Adipose tissue (tissue), 3 donors: ENCODE data around the gene CXorf58. TPM values are rescaled to one million over a fixed set of nuclear protein-coding genes. Genes with fewer than 3 reads are reported as not detected.

Experiments
- H3K27ac ChIP-seq: one replicate; pipeline ENCODE4 v1.5.1; 2013; ENCODE audit warnings: low read depth, low read length
- WGBS, 3 donors: extraction: QIAGEN DNeasy Blood & Tissue Kit; methylation state at CpG; one replicate each; pipeline ENCODE4 v1.1.7; 2013; 5-methylcytosine and 5-hydroxymethylcytosine counted together
- polyA plus RNA-seq, 3 donors: library from polyadenylated mRNA; stranded (reverse); fragments of 200-250 nt; gene quantifications; one replicate each; pipeline ENCODE4 v1.2.3, GENCODE V29; 2013
- donor health status: healthy with polysubstance abuse.
- donor health status: Bipolar disorder and iron deficiency.
- donor health status: healthy.

The CXorf58 gene
- polyA plus RNA-seq, 3 donors, result 0.15 to 0.16 TPM; not detected in 1

DNA sequence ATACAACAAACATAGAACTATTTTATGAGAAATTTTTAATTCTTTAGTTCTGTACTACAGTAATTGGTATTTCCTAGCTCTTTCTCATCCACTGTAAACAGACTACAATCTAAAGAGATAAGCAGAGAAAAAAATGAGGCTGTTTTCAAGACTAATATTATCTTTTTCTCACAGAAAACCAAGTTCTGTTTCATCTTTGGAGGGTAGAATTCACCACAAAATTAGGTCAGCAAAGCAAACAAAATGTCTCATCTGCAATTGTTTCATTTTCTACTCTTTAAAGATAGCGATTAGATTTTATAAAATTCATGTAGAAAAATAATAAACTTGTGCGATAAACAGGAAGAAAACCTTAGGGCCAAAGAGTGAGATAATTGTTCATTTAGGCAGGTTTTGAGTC, 10.8 kb upstream of the CXorf58 start:
- no peak overlapping the region for H3K27ac ChIP-seq
- WGBS, 3 donors, result 52 to 77% (median 75%) methylated on average over 2 of the region's 2 CpGs

DNA sequence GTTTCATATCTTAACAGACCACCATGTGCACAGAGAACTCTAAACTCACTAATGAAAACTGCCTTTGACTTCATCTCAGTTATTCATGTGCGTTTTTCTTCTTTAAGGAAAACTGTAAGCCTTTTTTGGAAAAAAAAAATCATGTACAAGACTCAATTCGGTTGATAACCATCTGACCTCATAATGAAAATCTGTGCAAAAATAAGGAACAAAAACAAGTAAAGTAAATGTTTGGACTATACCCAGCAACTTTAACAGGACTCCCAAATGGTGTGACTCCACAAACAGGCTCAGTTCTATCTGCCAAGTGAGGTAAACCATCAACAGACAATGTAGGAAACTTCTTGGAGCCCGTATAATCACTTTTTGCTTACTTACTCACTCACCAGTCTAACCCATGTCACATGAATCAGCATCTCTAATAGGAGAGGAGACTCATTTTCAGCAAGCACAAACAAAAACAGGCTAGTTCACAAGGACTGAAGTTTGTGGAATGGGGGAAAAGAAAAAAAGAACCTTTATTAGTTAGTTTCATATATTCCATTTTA, 9.3 kb upstream of the CXorf58 start:
- 52 to 64% (median 56%) methylated on average over 3 of the region's 3 CpGs for WGBS, 3 donors
- no peak overlapping the region for H3K27ac ChIP-seq

DNA sequence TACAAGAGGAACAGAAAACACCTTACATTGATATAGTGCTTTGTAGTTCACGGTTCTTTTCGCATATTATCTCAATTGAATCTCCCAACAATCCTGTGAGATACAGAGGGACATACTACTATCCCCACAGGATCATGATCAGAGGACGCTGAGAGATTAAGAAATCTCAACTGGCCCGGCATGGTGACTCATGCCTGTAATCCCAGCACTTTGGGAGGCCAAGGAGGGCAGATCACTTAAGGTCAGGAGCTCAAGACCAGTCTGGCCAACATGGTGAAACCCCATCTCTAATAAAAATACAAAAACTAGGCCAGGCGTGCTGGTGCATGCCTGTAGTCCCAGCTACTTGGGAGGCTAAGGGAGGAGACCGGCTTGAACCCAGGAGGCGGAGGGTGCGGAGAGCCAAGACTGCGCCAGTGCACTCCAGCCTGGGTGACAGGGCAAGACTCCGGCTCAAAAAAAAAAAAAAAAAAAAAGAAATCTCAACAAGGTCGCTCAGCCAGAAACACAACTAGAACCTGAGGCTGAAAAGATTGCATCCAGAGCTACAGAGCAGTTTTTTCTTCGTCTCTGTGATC, 7.5 kb upstream of the CXorf58 start:
- WGBS, 3 donors, result 55 to 77% (median 67%) methylated on average over 12 of the region's 12 CpGs
- H3K27ac ChIP-seq, result no peak overlapping the region

DNA sequence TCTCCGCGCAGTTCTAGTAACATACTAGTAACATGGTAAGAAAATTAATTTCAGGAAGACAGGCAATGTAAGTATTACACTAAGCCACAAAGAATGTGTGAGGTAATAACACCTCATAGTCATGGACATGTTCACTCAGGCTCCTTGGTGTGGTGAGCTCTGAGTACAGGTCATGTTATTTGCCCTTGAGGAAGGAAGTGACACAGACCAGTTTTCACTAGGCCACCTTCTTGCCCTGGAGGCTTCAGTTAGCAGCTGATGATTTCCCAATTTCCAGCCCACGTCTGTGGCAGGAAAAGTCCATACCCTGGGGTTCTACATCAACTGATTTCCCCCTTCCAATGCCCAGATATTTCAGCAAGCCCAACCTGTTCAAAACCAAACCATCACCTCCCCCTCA, 6.7 kb upstream of the CXorf58 start:
- WGBS, 3 donors, result 39 to 67% (median 62%) methylated on average over 3 of the region's 3 CpGs
- H3K27ac ChIP-seq, result no peak overlapping the region

DNA sequence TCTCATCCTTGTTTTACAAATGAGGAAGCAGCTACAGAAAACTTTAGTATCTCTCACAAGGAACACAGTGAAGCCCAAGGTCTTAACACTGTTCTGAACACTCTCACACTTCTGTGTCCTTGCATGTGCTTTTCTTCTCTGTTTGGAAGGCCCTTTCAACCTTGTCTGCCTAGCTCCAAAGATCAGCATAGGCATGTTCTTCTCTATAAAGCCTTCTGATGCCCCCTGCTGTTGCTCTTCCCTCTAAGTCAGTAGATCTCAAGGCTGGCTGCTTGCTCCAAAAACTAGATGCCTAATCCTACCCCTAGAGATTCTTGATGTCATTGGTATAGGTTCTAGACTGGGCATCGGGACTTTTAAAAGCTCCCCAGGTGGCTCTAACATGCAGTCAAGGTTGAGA, 6.0 kb upstream of the CXorf58 start:
- H3K27ac ChIP-seq, result no peak overlapping the region
- 6 to 34% (median 14%) methylated on average over 1 of the region's 1 CpG for WGBS, 3 donors

DNA sequence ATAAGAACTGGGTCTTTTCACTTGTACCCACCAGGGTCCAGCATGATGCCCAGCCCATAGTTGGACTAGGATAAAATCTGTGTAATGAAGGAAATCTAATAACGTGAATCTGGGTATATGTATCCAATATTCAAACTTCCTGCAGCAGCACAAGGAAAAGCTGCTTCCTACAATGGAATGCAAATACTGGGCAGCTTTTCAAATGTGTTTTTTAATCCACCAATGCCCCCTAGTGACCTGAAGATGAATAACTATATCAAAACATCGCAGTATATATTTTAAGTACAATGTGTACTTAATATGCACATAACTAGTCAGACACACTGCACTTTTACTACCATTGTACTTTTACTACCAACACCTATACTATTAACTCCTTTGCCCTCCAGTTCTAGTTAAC, 5.4 kb upstream of the CXorf58 start:
- 0 to 3% (median 0%) methylated on average over 2 of the region's 2 CpGs for WGBS, 3 donors
- no peak overlapping the region for H3K27ac ChIP-seq

DNA sequence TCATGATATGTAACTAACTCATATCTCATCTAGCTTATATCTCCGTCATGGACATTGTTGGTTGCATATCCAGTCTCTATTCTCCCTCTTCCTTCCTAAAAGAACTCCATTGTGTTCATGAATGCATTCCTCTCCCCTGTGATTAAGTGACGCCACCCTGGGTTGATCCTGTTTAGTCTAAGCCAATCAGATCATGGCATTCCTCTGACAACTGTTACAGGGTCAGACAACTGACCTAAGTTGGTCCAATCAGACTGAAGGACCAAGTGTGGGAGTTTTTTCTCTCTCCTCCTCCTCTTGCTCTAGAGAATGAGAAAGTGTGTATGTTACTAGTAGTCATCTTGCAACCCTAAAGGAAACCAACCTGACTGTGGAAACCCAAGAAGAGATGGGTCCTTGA, 3.7 kb upstream of the CXorf58 start:
- 52 to 62% (median 57%) methylated on average over 2 of the region's 2 CpGs for WGBS, 3 donors
- no peak overlapping the region for H3K27ac ChIP-seq

DNA sequence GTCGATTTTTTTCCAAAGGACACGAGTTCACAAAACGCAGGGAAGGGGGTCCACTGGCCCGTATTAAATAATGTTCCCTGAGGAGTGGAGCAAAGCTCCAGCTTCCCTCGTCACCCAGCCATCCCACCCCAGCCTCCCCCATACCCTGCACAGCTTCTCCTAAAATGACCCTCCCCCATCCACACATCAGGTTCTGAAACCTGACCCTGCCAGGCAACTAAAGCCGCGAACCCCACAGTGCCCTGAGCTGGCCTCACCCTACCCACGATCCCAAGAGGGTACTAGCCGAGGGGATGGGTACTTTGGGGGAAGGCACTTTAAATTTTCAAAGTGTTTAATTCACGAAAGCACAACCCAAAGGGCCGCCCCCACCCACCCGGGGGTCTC, 702 bp upstream of the CXorf58 start:
- H3K27ac ChIP-seq, result peak overlapping the region; percentile 64
- 0 to 36% (median 3%) methylated on average over 12 of the region's 12 CpGs for WGBS, 3 donors

DNA sequence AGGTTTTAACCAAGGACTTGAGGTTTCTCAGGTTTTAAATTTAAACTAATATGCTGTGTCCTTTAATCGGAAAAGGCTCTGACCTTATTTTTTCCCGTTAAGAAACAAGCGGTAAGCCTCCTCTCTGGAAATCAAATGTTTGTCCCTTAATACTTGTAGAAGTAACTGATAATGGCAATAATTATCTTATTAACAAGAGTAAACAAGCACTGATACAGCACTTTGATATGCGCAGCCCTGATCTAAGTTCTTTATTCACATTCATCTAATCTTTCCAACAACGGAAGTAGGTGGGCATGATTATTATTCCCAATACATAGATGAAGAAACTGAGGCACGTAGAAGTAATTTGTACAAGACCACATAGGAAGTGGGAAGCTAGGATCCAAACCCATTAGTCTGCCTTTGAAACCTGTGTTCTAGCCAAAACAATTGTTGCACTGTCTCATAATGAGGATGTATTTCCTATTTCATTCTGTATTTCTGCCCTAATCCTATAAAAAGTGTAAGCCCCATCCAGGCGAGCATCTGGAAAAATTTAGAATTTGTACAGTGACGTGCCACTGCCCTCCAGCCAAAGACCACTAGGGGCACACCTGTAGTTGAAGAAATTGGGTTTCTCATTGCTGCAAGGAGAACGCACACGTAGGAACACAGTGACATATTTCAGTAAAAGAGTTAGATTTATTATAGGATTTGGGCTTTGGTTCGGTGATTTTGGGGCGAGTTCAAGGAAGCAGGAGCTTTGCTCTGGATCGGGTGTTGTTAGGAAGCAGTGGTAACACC, 606 bp downstream of the CXorf58 start:
- WGBS, 3 donors, result 29 to 47% (median 31%) methylated on average over 13 of the region's 13 CpGs
- no peak overlapping the region for H3K27ac ChIP-seq

DNA sequence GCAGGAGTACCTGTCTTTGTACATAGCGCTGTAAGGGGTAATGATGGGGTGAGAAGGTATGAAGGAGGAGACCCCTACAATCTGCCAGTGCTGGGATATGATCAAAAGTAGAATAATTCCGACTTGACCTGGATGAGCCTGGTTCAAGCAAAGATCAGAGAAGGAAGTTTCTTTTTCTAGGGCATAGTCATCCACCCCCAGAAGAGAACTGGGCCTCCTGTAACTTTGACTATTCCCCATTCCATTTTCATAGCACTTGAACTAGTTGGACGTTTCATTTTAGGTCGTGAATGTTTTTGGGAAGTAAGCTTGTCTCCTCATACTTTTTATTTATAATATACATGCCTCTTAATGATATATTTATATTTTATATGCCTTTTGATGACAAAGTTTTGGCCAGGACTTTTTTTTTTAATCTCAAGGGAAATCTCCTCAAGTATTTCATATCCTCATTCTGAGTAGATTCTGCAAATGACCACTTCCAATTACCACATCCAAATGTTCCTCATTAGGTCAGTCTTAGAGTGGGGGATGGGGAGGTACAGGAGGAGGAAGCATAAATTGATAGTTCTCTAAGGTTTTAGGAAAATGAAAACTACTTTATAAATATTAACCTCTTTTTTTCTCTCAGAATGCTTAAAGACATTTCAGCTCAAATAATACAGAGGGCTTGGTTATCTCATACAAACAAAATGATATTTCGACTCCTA, 3.5 kb downstream of the CXorf58 start:
- 66 to 82% (median 68%) methylated on average over 5 of the region's 5 CpGs for WGBS, 3 donors
- no peak overlapping the region for H3K27ac ChIP-seq

DNA sequence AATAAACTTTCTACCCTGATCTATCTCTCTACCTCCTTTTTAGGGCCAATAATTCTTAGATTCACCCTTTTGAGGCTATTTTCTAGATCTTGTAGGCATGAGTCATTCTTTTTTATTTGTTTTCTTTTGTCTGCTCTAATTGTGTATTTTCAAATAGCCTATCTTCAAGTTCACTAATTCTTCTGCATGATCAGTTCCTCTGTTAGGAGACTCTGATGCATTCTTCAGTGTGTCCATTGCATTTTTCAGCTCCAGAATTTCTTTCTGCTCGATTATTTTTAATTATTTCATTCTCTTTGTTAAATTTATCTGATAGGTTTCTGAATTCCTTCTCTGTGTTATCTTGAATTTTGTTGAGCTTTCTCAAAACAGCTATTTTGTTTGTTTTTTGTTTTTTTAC, 11.3 kb downstream of the CXorf58 start:
- WGBS, 3 donors, result 58 to 86% (median 78%) methylated on average over 1 of the region's 1 CpG

DNA sequence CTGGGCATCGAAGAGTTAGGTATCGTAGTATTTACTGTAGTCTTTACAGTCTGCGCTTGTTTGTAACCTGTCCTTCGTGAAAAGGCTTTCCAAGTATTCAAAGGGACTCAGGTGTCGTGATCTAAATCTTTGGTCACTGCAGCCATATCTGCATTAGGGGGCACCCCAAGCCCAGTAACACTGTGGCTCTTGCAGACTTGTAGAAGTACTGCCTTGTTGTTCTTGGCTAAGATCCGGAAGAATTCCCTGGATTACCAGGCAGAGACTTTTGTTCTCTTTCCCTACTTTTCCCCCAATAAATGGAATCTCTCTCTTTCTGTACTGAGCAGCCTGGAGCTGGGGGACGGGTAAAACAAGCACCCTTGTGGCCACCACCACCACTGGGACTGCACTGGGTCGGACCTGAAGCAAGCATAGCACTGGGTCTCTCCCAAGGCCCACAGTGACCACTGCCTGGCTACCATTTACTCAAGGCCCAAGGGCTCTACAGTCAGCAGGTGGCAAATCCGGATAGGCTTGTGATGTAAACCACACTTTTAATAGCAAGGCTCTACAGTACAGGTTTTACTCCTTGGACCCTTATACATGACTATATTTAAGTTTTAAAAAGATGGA, 12.0 kb downstream of the CXorf58 start:
- no peak overlapping the region for H3K27ac ChIP-seq
- 71 to 82% (median 71%) methylated on average over 9 of the region's 9 CpGs for WGBS, 3 donors

More for the DNA sequence above, 11.3 kb downstream of the CXorf58 start:
- no peak overlapping the region for H3K27ac ChIP-seq

DNA sequence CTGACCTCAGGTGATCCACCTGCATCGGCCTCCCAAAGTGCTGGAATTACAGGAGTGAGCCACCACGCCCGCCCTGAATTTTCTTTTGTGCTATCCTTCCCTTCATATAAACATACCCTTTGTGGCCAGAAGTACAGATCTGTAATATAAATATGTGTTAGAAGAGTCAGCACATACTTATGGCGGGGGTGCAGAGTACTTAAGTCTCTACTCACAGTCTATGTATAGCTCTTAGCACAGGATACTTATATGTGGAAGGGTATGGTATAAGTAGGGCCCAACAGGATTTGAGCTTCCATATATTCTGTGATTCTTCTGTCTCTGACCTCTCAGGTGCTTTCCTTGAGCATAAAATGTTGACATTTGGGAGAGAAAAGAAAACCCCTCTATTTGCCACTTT, 18.2 kb downstream of the CXorf58 start:
- no peak overlapping the region for H3K27ac ChIP-seq
- 94 to 100% (median 96%) methylated on average over 4 of the region's 4 CpGs for WGBS, 3 donors

DNA sequence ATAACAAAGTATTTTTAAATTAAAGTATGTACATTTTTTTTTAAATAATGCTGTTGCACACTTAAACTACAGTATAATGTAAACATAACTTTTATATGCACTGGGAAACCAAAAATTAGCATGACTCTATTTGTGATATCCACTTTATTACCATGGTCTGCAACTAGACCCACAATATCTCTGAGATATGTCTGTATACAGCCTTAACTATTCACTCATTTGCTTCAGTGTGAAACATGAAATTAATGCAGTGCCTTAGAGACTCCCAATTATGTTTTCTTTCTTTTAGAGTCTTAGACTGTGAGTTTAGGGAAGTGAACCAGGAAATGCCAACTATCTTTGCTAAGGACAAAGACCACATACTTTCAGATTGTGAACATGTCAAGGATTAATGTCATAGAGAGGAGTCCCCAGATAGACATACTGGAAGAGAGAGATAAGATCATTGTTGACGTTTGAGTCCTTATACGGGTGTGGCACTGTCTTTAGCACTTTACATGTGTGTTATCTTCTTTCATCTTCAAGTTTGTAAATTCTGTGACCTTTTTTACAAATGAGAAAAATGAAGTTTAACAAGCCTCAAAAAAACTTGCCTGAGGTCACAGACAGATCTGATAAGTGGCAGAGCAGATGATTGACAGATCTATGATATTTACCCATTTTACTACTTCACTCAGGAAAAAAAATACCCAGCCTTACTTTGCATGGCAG, 23.2 kb downstream of the CXorf58 start:
- H3K27ac ChIP-seq, result no peak overlapping the region
- WGBS, 3 donors, result 10 to 44% (median 22%) methylated on average over 2 of the region's 2 CpGs

DNA sequence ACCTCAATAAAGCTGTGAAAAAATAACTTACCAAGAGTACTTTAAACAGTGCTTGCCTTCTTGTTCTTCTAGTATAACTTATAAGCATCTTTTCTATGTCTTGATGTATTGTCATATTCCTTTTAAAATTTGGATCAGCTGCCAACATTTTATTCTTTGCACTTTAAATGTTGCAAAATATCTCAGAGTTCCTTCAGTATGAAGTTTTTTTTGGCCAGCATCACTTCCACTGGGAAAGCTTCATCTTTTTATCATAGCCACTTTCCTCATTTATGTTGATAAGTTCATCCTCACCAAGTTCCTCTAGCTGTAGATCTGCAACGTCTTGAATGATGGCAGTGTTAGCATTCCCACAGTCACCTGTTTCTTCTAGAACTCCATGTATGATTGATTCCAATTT, 24.2 kb downstream of the CXorf58 start:
- 18 to 46% (median 36%) methylated on average over 1 of the region's 1 CpG for WGBS, 3 donors

DNA sequence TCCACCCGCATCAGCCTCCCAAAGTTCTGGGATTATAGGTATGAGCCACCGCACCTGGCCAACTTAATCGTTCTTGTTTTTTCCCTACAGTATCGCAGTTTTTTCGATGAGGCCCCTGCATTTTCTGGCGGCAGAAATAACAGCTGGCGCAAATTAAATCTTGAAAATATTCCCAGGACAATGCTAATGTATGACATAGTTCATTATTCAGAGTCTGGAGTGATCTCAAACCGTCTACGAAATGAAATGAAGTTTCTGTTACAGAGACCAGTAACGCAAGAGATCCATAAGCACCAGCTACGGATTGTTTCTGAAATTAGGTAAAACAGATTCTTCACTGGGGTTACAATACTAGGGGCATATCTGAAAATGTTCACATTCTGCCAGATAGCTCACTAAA, 27.3 kb downstream of the CXorf58 start:
- 72 to 89% (median 74%) methylated on average over 11 of the region's 11 CpGs for WGBS, 3 donors
- no peak overlapping the region for H3K27ac ChIP-seq

More for the DNA sequence above, 24.2 kb downstream of the CXorf58 start:
- no peak overlapping the region for H3K27ac ChIP-seq

DNA sequence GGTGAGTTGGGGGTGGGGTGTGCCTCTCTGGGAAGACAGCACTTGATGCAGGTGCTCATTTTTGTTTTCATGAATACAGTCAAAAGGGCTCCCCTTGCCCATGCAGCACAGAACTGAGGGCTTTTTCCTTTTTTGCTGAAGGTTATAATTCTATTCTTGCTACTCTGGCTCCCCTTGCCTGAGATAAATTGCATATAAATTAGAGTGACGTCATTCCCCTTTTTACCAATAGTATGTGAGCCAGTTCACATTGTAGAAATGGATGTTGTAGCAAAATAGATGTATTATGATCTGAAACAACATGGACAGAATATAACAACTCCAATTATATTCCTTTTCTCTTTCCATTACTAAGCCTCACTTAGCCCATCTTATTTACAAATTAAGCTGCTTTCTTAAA, 28.4 kb downstream of the CXorf58 start:
- H3K27ac ChIP-seq, result no peak overlapping the region
- 17 to 48% (median 28%) methylated on average over 1 of the region's 1 CpG for WGBS, 3 donors

DNA sequence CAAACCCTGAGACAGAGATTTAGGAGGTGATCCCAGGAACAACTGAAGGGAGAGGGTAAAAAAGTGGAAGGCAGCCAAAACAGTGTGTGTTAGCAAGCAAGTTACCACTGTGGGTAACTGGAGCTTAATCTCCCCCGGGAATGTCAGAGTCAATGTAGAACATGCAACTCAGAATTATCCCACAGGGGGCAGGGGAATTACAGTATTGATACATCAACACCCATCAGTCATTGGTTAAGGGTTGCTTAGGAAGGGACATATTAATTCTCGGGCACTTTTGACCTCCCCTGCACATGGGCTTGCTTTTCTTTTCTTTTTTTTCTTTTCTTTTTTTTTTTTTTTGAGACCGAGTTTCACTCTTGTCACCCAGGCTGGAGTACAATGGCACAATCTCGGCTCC, 29.3 kb downstream of the CXorf58 start:
- no peak overlapping the region for H3K27ac ChIP-seq
- WGBS, 3 donors, result 70 to 87% (median 80%) methylated on average over 4 of the region's 4 CpGs
